M059J (cell line): ENCODE results near the gene YPEL1. TPM values are rescaled to one million over a fixed set of nuclear protein-coding genes. Genes with fewer than 3 reads are reported as not detected.
A peak's percentile ranks its signal among the peaks of the same experiment; 100 is the strongest.

Experiments
- DNase-seq: peaks from one replicate; pipeline ENCODE4 v3.0.0-alpha.2; 2012; ENCODE audit warnings: low read depth
- total RNA-seq: library from RNA; depleted of rRNA; stranded (reverse); fragments of >200 nt; shearing (Covaris generic); gene quantifications from 2 replicates; pipeline ENCODE4 v1.2.3, GENCODE V29; 2014; rRNA removed

Gene YPEL1
- total RNA-seq, 1 experiment from 2014 or later: 1.2 TPM

DNA sequence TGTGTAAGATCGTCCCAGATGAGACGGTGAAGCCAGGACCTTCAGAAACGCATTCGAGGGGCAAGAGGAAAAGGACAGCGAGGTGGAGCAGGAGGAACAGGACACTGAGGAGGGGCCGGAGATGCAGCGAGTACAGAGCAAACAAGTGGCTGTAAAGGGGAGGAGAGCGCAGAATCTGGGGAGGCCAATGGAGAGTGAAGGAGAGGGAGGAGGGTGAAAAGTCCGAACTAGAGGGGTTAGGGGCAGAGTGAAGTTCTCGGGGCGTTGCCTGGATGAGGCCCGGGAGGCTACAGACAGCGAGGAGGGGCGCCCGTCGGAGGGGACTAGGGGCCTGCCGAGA is 78.6 kb downstream of the YPEL1 start:
- DNase-seq: no peak

DNA sequence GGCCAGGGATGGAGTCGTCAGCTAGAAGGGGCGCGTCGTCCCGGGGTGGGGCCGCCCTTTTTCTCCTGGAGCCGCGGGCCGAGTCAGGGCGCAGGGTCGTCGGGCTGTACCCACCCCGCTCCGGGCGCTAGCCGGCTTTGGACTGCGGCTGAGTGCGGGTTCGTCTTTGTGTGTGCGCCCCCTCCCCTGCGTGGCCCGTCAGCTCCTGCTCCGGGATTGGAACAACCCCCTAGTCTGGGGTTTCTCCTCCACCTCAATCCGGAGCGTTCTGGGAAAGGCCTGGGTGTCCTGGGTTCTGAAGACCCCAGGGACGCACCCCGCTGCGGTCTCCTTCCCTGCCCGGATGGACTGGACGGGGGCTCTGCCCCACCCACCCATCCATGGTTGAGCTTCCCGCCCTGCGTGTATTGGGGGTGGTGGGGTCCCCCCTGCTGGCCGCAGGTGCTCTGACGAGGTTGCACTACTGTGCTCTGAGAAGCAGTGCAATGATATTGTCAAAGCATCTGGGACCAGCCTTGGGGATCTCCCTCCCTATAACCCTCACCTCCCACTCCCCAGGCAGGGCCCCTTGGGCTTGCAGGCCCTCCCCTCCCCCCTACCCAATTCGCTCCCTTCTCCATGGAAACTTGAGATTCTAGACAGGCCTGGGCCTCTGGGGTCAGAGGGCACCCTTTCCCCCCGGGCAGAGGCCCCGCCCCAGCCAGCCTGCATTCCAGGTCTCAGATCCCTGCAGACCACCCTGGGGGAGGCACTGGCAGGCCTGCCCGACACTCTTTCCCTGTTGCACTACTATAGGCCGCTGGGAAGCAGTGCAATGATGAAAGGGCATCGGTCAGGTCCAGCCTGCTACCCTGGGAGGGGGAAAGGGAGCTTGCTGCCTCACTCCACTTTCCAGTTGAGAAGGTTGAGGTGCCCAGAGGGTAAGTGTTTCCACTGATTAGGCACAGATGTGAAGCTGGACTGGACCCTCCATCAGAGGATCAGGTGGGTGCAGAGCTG is 82.7 kb downstream of the YPEL1 start:
- no peak for DNase-seq

DNA sequence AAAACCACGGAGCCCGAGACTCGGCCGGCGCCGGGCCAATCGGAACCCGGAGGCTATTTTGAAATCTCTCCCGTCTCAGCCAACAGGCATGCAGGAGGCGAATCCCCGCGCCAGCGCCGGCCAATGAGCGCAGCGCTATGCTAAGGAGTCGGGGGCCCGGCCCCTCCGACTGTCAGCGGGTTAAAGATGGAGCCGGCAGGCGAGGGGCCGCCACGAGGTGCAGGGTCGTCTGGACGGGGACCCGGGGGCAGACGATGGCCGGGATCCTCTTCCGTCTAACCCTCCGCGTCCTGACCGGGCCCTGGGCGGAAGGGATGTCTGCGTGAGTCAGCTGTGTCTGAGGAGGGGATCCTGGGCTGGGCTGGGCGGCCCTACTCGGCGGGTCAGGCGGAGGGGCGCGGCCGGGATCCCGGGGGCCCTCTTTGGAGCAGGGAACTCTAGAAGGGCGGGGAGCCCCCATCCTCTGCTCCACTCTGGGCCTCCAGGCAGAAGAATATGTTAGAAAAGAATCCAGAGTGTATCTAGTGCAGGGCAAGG is 83.5 kb downstream of the YPEL1 start:
- DNase-seq: peak; percentile 84

DNA sequence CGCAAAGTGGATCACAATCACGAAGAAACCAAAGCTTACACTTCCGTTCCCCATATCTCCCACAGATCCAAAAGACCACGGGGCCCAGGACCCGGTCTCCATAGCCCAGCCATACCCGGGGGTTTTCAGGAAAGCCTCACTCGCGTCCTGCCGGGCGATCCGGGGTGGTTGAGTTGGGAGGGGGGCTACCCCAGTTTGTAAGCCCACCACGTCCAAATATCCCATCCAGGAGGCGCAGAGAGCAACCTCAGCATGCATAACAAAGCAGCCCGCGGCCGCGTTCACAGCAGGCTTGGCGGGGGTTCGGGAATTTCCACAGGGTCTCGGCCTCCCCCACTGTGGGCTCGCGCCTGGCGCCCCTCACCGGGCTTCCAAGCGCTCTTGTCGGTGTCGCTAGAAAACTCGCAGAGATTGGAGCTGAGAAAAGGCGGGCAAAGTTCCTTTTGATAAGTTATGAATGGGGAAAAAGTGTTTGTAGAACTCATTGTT is 84.0 kb downstream of the YPEL1 start:
- DNase-seq: no peak

DNA sequence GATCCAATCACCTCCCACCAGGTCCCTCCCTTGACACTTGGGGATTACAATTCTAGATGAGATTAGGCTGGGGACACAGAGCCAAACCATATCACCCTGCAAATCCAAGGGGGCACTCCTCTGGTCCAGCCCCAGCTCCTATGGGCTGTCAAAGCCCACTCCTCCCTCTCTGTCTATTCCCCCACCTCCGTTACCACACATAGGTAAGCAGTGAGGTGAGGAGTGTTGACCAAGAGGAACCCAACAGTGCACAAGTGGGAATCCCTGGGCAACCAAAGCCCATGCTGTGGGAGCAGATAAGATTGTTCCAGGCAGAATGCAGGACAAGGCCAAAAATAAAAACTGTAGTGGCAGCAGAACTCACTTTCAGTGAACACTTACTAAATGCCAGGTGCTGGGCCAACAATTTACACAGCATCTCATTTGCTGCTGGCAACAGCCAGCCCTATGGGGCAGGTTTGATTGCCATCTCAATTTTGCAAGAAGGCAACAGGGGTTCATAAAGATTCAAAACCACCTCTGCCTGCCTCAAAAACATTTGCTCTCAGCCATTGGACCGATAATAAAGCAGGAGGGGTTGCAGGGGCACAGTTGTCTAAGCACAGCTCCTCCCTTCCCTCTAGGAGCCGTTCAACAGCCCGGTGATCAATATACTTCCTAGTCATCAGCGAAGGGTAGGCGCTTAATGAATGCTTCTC is 84.6 kb downstream of the YPEL1 start:
- peak; percentile 13 for DNase-seq

DNA sequence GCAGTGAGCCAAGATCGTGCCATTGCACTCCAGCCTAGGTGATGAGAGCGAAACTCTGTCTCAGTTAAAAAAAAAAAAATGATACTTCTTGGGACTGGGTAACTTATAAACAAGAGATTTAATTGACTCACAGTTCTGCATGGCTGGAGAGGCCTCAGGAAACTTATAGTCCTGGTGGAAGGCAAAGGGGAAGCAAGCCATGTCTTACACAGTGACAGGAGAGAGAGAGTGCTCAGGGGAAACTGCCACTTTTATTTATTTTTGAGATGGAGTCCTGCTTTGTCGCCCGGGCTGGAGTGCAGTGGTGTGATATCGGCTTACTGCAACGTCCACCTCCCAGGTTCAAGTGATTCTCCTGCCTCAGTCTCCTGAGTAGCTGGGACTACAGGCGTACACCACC is 85.3 kb downstream of the YPEL1 start:
- DNase-seq: no peak

Other genes with a start within 250 kb of the YPEL1 start
- gene RIMBP3C, start 184.3 kb downstream of the YPEL1 start, total RNA-seq: 0.17 and 1.2 TPM in 2 replicates
- gene UBE2L3, start 168.1 kb downstream of the YPEL1 start, total RNA-seq: 86.0 and 94.3 TPM in 2 replicates
- gene YDJC, start 105.8 kb downstream of the YPEL1 start, total RNA-seq: 28.4 and 57.4 TPM in 2 replicates
- 0.05 TPM in 2 replicates for gene CCDC116, start 103.0 kb downstream of the YPEL1 start, total RNA-seq
- 44.7 and 45.0 TPM in 2 replicates for gene SDF2L1, start 93.5 kb downstream of the YPEL1 start, total RNA-seq
- 18.9 and 26.0 TPM in 2 replicates for gene PPIL2, start 69.8 kb downstream of the YPEL1 start, total RNA-seq
- 30.5 and 49.9 TPM in 2 replicates for gene MAPK1, start 131.9 kb upstream of the YPEL1 start, total RNA-seq
- gene PPM1F, start 217.1 kb upstream of the YPEL1 start, total RNA-seq: 15.4 and 20.9 TPM in 2 replicates
- 11.5 and 17.6 TPM in 2 replicates for gene TOP3B, start 247.0 kb upstream of the YPEL1 start, total RNA-seq